ENCODE data around the gene ZFAND3. TPM values are rescaled to one million over a fixed set of nuclear protein-coding genes. Genes with fewer than 3 reads are reported as not detected.

Gene ZFAND3
- total and polyA plus RNA-seq, 2 experiments from 2014 or later: 16.9 to 28.2 TPM

- Histone ChIP-seq H3K4me2 (peak overlapping the region; percentile 10), H3K27ac (ENCODE audit: low read depth) (no peak overlapping the region), H2AFZ (no peak overlapping the region), H3K4me3 (no peak overlapping the region), H3K27me3 (ENCODE audit: insufficient read depth) (no peaks in the 10 kb centered on the region), H3K36me3 (ENCODE audit: insufficient read depth) (no peaks in the 10 kb centered on the region), H3K4me1 (ENCODE audit: insufficient read depth) (peaks cover 55% of the 10 kb centered on the region), H3K9me2 (ENCODE audit: insufficient read depth) (no peaks in the 10 kb centered on the region), H3K79me2 (replicated peaks; ENCODE audit: insufficient read depth) (peaks cover 49% of the 10 kb centered on the region), H4K20me1 (replicated peaks; ENCODE audit: insufficient read depth) (peaks cover 2% of the 10 kb centered on the region), H3F3A (replicated peaks; ENCODE audit: low read depth) (no peaks in the 10 kb centered on the region)
- no peak overlapping the region; the same call in 2 of the 3 replicates for H3K4me3 Mint-ChIP-seq
- no peaks in the 10 kb centered on the region for H3K27me3 Mint-ChIP-seq (ENCODE audit: insufficient read depth, low read depth, poor library complexity)
- H3K36me3 Mint-ChIP-seq (ENCODE audit: low read depth): no peaks in the 10 kb centered on the region
- TF ChIP-seq EZH2phosphoT487 (IDR thresholded peaks at IDR 0.05; ENCODE audit: unreplicated experiment): no peak
- TF ChIP-seq ETS1 (IDR thresholded peaks at IDR 0.05): no peak
- no peak for TF ChIP-seq ZNF331 (CRISPR knock-in tag; IDR thresholded peaks at IDR 0.05; ENCODE audit: low read depth)
- TF ChIP-seq JUNB (IDR thresholded peaks at IDR 0.05; ENCODE audit: unreplicated experiment): no peak
- no peak for TF ChIP-seq REST (IDR thresholded peaks at IDR 0.05; ENCODE audit: unreplicated experiment)
- no peak for TF ChIP-seq POLR2AphosphoS5 (IDR thresholded peaks at IDR 0.05; ENCODE audit: low read depth)
- TF ChIP-seq CTCF (conservative IDR thresholded peaks at IDR 0.05; ENCODE audit: low read depth in 2 of 2): no peak
- TF ChIP-seq NANOG (IDR thresholded peaks at IDR 0.05; ENCODE audit: borderline replicate concordance): no peak
- no peak for TF ChIP-seq CREB1 (CRISPR knock-in tag; IDR thresholded peaks at IDR 0.05; ENCODE audit: low read depth)
- TF ChIP-seq STAT1 (IDR thresholded peaks at IDR 0.05; ENCODE audit: unreplicated experiment): no peak
- TF ChIP-seq EZH2 (IDR thresholded peaks at IDR 0.05; ENCODE audit: low read depth, unreplicated experiment): no peak
- no peak for TF ChIP-seq ZNF462 (CRISPR knock-in tag; IDR thresholded peaks at IDR 0.05)
- no peak for TF ChIP-seq ZNF114 (CRISPR knock-in tag; IDR thresholded peaks at IDR 0.05)
- no peaks in the 10 kb centered on the region for H3K9me3 Mint-ChIP-seq
- DNase-seq (ENCODE audit: low spot score): peak; percentile 47
- H3K4me1 Mint-ChIP-seq: peaks cover 46% of the 10 kb centered on the region
- peak; percentile 57 for ATAC-seq
- no peak overlapping the region for H3K27ac Mint-ChIP-seq
Observed at GRCh38 chr6:37928217-37928616, 108.7 kb downstream of the ZFAND3 start.

Data from GM23338 (cell line).